Endothelial cell of umbilical vein (primary cell): Measurements from ENCODE around the gene AIM2. TPM values are rescaled to one million over a fixed set of nuclear protein-coding genes. Genes with fewer than 3 reads are reported as not detected.

Source experiments
- BruUV-seq: library from RNA; stranded (reverse); fragments of 400-500 nt; replicated peaks from 2 replicates; lab custom pipeline; 2021; lab: Mats Ljungman, UMichigan
- CTCF ChIA-PET: fragments of 300-600, 350-600 bp; sonication (Branson Sonifier 250); formaldehyde crosslinking; loops from one replicate; lab custom pipeline; 2021; ENCODE audit warnings: antibody characterized with exemption, inconsistent platforms; lab: Charles Lee
- POLR2A ChIA-PET: fragments of 300-600, 350-600 bp; sonication (Branson Sonifier 250); formaldehyde crosslinking; loops from one replicate; lab custom pipeline; 2021; ENCODE audit warnings: antibody characterized with exemption, inconsistent platforms; lab: Charles Lee
- DNase-seq: peaks from one replicate; pipeline ENCODE4 v3.0.0-alpha.2; 2011; ENCODE audit warnings: low read depth, low spot score
- FAIRE-seq: peaks from 2 replicates; lab custom pipeline; 2011; peaks lifted over from hg19 to GRCh38; lab: Jason Lieb, UNC
- H2AFZ ChIP-seq: 2 replicates; pipeline ENCODE4 v1.6.0; 2012; ENCODE audit warnings: low read depth, low read length, control low read depth, inconsistent platforms
- H3K27ac ChIP-seq: 2 replicates; pipeline ENCODE4 v1.5.1; 2011; ENCODE audit warnings: low read depth, mild to moderate bottlenecking, control low read depth, low read length, moderate library complexity; ENCODE audit not compliant: insufficient read depth
- H3K27me3 ChIP-seq, 2 experiments: 2 replicates each; pipeline versions ENCODE4 v1.6.0 to v1.6.1; 2011; ENCODE audit warnings: low read length in 2 of 2, mixed read lengths in 1 of 2; ENCODE audit not compliant: control insufficient read depth in 2 of 2, insufficient read depth in 2 of 2
- H3K36me3 ChIP-seq, 2 experiments: 2 replicates in 1 of 2; 3 replicates in 1 of 2; pipeline ENCODE4 v1.5.1; 2011; ENCODE audit warnings: low read length in 2 of 2, mild to moderate bottlenecking in 1 of 2, moderate library complexity in 1 of 2; ENCODE audit not compliant: control insufficient read depth in 2 of 2, insufficient read depth in 2 of 2; ENCODE audit errors: extremely low read depth in 1 of 2
- H3K4me1 ChIP-seq: 3 replicates; pipeline ENCODE4 v1.5.1; 2011; ENCODE audit warnings: mild to moderate bottlenecking, low read length; ENCODE audit not compliant: control insufficient read depth, insufficient read depth; ENCODE audit errors: extremely low read depth
- H3K4me2 ChIP-seq: 2 replicates; pipeline ENCODE4 v1.6.1; 2011; ENCODE audit warnings: low read length, control low read depth, mixed read lengths; ENCODE audit not compliant: insufficient read depth
- H3K4me3 ChIP-seq, 3 experiments: fragments of 200-600 bp in 1 of 3; sonication (generic), shearing (Covaris generic) in 1 of 3; replicated peaks in 1 of 3; 2 replicates each; pipeline ENCODE4 v1.5.1; 2011 to 2016; ENCODE audit warnings: control low read depth in 3 of 3, low read length in 3 of 3, mild to moderate bottlenecking in 2 of 3, inconsistent platforms in 1 of 3, low read depth in 1 of 3, moderate library complexity in 1 of 3; ENCODE audit not compliant: insufficient read depth in 1 of 3
- H3K79me2 ChIP-seq: 2 replicates; pipeline ENCODE4 v1.6.0; 2012; ENCODE audit warnings: low read length, inconsistent platforms; ENCODE audit not compliant: control insufficient read depth, insufficient read depth
- H3K9ac ChIP-seq: replicated peaks from 2 replicates; pipeline ENCODE3; 2011; ENCODE audit warnings: low read length, control low read depth; ENCODE audit not compliant: insufficient read depth; ENCODE audit errors: extremely low read depth
- H3K9me1 ChIP-seq: replicated peaks from 3 replicates; pipeline ENCODE4 v1.6.0; 2011; ENCODE audit warnings: mild to moderate bottlenecking, low read length; ENCODE audit not compliant: control insufficient read depth, insufficient read depth; ENCODE audit errors: extremely low read depth
- H3K9me3 ChIP-seq: replicated peaks from 2 replicates; pipeline ENCODE4 v1.5.1; 2012; ENCODE audit warnings: low read length, inconsistent platforms; ENCODE audit not compliant: control insufficient read depth, insufficient read depth
- H4K20me1 ChIP-seq: replicated peaks from 2 replicates; pipeline ENCODE3; 2011; ENCODE audit warnings: mild to moderate bottlenecking, low read length; ENCODE audit not compliant: control insufficient read depth, insufficient read depth; ENCODE audit errors: extremely low read depth
- EZH2 ChIP-seq: IDR thresholded peaks from 2 replicates; pipeline ENCODE4 v1.6.1; 2012; ENCODE audit warnings: borderline replicate concordance, low read depth, mild to moderate bottlenecking, moderate library complexity, low read length, inconsistent platforms; ENCODE audit not compliant: severe bottlenecking
- FOS ChIP-seq: IDR thresholded peaks from 2 replicates; pipeline ENCODE4 v1.6.1; 2011; ENCODE audit warnings: mild to moderate bottlenecking, low read length, moderate library complexity, borderline replicate concordance; ENCODE audit not compliant: insufficient read depth
- GATA2 ChIP-seq: IDR thresholded peaks from 2 replicates; pipeline ENCODE4 v1.7.0; 2011; ENCODE audit warnings: low read depth, mild to moderate bottlenecking, moderate library complexity, mixed read lengths, low read length; ENCODE audit not compliant: insufficient read length, insufficient read depth
- JUN ChIP-seq: IDR thresholded peaks from 2 replicates; pipeline ENCODE4 v1.6.1; 2011; ENCODE audit warnings: borderline replicate concordance, low read depth; ENCODE audit not compliant: insufficient read length, insufficient read depth
- MYC ChIP-seq: IDR thresholded peaks from one replicate; pipeline ENCODE4 v1.6.1; 2011; ENCODE audit warnings: mild to moderate bottlenecking, low read depth, low read length
- POLR2A ChIP-seq: IDR thresholded peaks from 2 replicates; pipeline ENCODE4 v1.6.1; 2012; ENCODE audit warnings: low read depth, mild to moderate bottlenecking, control low read depth, low read length
- POLR2AphosphoS5 ChIP-seq: IDR thresholded peaks from 2 replicates; pipeline ENCODE4 v1.6.1; 2012; ENCODE audit warnings: low read depth, mild to moderate bottlenecking, control low read depth, low read length, moderate library complexity; ENCODE audit not compliant: insufficient read depth
- dilution Hi-C: fragments of 300-500 bp; cut with MboI; formaldehyde crosslinking; loops from one replicate; pipeline ENCODE4 v1.15.0; 2019; ENCODE audit warnings: low sequenced_read_pairs; ENCODE audit not compliant: extremely low pct_ligation_motif_present
- intact Hi-C: fragments of 100-400 bp; cut with micrococcal nuclease; formaldehyde crosslinking; loops from one replicate; pipeline ENCODE4 v1.10.0; 2022
- polyA plus RNA-seq, 4 experiments: library from polyadenylated mRNA; depleted of rRNA in 3 of 4; stranded (reverse) in 3 of 4; unstranded in 1 of 4; fragments of >200 nt; gene quantifications; 2 replicates each; pipeline versions ENCODE4 v1.2.1 to v1.2.3, GENCODE V29; 2011 to 2012; ENCODE audit warnings: missing spikeins in 1 of 4
- total RNA-seq: library from RNA; stranded (reverse); gene quantifications from 2 replicates; pipeline ENCODE4 v1.2.3, GENCODE V29; 2021
- TF ChIP-seq, protein P1 (sequence below), 2 donors: IDR thresholded peaks; 1 replicate in 1 of 2; 2 replicates in 1 of 2; pipeline ENCODE4 v1.5.1; 2011; ENCODE audit warnings: low read length in 2 of 2, mild to moderate bottlenecking in 2 of 2, moderate library complexity in 2 of 2, control low read depth in 1 of 2, inconsistent platforms in 1 of 2, low read depth in 1 of 2; ENCODE audit not compliant: insufficient read depth in 1 of 2; ENCODE audit errors: extremely low read depth in 1 of 2
- TF ChIP-seq, protein P2 (sequence below): IDR thresholded peaks from 2 replicates; pipeline ENCODE4 v1.6.1; 2011; ENCODE audit not compliant: insufficient read depth, insufficient read length

Gene AIM2
- total and polyA plus RNA-seq, 2 donors (not counting 3 experiments of a cell fraction or from before 2014, with no cell fraction given) = not detected

DNA sequence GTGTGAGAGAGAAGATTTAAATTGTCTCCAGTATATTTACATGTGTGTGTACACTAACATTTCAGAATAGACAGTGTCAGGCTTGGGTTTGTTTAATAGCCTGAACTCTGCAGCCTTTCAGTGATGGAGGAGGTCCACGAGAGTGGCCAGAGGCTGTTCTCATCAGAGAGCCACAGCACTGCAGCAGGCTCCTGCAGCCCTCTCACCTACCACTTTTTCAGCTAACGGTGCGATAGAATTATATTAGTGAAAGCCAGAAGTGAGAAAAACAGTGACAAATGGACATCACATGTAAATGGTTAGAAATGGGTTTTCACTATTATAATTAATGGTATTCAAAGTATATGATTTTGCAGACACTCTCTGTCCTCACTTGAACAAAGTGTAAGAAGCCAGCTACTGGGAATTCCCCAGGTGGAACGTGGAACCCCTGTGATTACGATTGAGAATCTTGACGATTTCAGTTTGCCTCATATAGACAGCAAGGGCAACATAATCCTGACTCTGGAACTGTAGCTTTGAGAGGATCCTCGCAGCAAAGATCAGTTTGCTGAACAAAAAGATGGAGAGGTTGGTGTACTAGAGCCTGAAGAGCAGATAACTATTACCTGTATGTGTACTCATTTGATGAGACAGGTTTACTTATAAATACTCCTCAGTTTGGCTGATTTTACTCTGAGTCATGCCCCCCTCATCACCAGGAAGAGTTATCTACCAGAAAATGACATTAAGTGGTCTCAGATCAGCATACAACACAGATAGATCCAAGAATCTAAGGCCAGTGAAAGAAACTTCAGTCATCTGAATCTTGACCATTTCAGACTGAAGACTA lies 35.5 kb downstream of the AIM2 start:
- Histone ChIP-seq H3K4me2 (no peak overlapping the region), H3K79me2 (peaks cover 11% of the 10 kb centered on the region), H3K9ac (no peak overlapping the region), H2AFZ (no peak overlapping the region), H4K20me1 (peaks cover 2% of the 10 kb centered on the region), H3K9me3 (no peaks in the 10 kb centered on the region), H3K27me3 (no peaks in the 10 kb centered on the region), H3K4me3 (no peak overlapping the region), H3K4me1 (no peaks in the 10 kb centered on the region), H3K27ac (no peak overlapping the region), H3K9me1 (no peaks in the 10 kb centered on the region), H3K36me3 (peaks cover 29 to 38% of the 10 kb centered on the region in 2 experiments)
- FAIRE-seq (no peak), DNase-seq (no peak)
- dilution Hi-C loops = no loop called here
- intact Hi-C loops = no loop called here
- ChIA-PET POLR2A (no interaction called here), CTCF (interaction anchor here (1.2 kb wide), 1 partner anchor 14 kb away, joined by 3 read pairs; no protein-coding TSS in a partner anchor)
- BruUV-seq = no TSS peak
- TF ChIP-seq, protein P1, sequence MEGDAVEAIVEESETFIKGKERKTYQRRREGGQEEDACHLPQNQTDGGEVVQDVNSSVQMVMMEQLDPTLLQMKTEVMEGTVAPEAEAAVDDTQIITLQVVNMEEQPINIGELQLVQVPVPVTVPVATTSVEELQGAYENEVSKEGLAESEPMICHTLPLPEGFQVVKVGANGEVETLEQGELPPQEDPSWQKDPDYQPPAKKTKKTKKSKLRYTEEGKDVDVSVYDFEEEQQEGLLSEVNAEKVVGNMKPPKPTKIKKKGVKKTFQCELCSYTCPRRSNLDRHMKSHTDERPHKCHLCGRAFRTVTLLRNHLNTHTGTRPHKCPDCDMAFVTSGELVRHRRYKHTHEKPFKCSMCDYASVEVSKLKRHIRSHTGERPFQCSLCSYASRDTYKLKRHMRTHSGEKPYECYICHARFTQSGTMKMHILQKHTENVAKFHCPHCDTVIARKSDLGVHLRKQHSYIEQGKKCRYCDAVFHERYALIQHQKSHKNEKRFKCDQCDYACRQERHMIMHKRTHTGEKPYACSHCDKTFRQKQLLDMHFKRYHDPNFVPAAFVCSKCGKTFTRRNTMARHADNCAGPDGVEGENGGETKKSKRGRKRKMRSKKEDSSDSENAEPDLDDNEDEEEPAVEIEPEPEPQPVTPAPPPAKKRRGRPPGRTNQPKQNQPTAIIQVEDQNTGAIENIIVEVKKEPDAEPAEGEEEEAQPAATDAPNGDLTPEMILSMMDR (IDR thresholded peaks at IDR 0.05; ENCODE audit: extremely low read depth in 1 of 2, insufficient read depth in 1 of 2, low read depth in 1 of 2, low read length in 2 of 2) = no peak
- TF ChIP-seq POLR2A = no peak
- TF ChIP-seq GATA2 = no peak
- no peak for TF ChIP-seq POLR2AphosphoS5
- no peak for TF ChIP-seq FOS
- TF ChIP-seq MYC = no peak
- TF ChIP-seq, protein P2, sequence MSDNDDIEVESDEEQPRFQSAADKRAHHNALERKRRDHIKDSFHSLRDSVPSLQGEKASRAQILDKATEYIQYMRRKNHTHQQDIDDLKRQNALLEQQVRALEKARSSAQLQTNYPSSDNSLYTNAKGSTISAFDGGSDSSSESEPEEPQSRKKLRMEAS = no peak
- no peak for TF ChIP-seq EZH2
- TF ChIP-seq JUN = no peak
